Liver (tissue), 3 donors: ENCODE results near the gene SLAIN2.

Experiments used
- CTCF ChIP-seq: fragments of 150-350 bp; IDR thresholded peaks from 2 replicates; pipeline ENCODE4 v1.5.1; 2017; ENCODE audit warnings: improper control_type of control experiment, low read depth, low read length; ENCODE audit not compliant: missing input control
- SP1 ChIP-seq: IDR thresholded peaks from 2 replicates; pipeline ENCODE4 v1.6.1; 2018; ENCODE audit warnings: antibody characterized with exemption, mild to moderate bottlenecking
- ZBTB33 ChIP-seq: IDR thresholded peaks from 2 replicates; pipeline ENCODE4 v1.6.1; 2016; ENCODE audit warnings: antibody characterized with exemption
- donor health status: healthy.
- donor health status: healthy.

DNA sequence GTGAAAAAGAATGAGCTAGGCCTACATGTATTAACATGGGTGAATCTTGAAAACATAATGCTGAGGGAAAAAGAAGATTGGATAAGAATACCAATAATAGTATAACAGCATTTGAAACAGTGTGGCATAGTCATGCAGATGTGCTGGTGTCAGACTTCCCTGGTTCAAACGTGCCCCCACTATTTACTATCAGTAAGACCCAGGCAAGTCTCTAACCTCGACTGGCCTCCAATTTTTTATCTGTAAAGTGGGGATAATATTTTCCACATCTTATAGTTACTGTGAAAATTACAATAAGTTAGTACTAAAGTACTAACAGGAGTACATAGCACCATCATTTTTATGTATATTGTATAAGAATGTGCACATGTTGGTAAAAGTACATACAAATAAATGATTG lies 17.0 kb upstream of the SLAIN2 start:
- TF ChIP-seq CTCF (no peak), ZBTB33 (no peak), SP1 (no peak)
